Activated CD4-positive, alpha-beta T cell treated with anti-CD3 and anti-CD28 coated beads, Interleukin-2, amount 50 U/mL, for 4 hours (primary cell): ENCODE results near the gene MRPS23.

ENCODE experiments used
- DNase-seq, 2 experiments: peaks; one replicate each; pipeline ENCODE4 v3.0.0-alpha.2; 2020

MRPS23 gene

DNA sequence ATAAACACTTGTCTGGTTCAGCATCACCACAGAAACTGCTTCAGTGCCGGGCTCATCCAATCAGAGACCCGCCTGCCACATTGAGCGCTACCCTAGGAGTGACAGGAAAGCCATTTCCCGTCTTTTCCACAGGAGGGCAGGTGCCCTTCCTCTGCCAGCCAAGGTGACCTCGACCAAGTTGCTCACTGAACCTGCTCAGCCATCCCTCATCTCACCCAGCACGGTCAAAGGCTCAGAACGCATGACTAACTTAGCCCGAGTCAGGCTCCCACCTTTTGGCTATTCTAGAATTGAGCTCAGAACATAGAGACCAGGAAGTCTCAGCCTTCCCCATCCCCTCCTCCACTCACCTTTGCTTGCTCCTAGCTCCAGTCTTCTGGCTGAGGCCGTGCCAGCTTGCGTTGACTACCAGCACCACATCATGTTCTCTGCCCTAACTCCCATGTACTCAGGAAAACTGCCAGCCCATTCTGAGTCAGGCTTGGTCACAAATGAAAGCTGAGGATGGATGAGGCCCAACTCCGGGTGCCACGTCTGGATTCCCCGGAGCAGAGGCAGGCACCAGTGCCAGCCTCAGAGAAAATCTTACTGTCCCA is 15.6 kb downstream of the MRPS23 start:
- no peak for DNase-seq

DNA sequence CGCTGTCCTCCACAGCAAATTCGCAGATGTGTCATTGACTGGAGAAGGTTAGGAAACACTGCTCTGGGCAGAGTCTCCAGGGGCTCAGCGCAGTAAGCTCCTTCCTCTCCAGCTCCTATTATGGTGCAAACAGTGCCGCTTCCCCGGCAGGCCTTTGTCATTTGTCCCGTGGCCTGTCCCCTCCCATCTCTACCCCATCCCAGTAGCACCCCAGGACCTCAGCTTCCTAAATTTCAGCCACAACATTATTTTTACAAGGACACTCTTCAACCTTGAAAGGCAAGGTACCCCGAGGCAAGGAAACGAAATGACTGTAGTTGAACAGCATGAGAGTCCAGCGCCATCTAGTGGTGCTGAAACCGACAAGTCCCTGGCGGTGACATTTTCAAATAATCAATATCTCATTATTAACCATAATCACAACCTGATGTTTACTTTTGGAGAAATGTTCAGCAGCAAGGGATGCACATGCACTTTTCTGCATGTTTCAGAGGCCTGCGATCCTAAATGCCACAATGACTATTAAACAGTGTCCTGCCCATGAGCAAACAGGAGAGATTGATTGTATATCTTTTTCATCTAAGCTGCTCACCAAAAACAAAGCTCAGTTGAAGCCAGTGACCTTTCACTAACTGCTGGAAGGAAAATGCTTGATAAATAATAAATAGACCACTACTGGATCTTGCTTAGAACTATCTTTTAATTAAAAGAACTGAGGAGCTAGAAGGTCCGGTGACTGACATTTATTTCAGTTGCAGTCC is 16.5 kb downstream of the MRPS23 start:
- peak; percentile 63 to 65 for DNase-seq

DNA sequence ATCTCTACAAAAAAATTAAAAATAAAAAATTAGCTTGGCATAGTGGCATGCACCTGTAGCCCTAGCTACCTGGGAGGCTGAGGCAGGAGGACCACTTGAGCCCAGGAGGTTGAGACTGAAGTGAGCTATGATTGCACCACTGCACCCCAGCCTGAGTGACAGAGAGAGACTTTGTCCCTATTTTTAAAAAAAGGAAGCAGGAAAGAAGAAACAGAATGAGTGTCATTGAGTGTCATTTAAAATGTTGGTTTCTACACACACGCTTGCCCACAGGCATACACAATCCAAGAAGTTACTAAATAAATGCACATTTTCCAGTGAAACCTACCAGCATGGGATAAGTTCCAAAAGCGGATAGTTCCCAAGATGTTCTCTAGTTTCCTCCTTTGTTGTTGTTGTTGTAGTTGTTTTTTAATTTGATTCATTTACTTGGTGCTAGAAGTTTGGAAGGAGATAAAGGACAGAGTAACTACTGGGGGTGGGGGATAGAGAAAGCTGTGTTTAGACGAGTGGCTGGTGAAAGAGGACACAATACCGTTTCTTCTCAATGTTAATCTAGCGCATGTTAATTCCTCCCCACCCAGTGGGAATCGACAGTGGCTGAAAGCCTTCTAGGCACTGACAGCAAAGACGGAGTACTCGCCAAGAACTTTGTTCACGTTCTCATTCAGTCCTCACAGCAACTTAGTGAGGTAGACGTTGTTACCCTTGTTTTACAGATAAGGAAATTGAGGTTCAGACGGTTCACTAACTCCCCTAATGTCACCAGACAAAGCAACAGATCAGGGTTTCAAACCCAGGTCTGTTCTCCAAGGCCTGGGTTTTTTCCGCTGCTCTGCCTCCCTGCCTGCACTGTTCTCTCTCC is 17.3 kb downstream of the MRPS23 start:
- DNase-seq = no peak

DNA sequence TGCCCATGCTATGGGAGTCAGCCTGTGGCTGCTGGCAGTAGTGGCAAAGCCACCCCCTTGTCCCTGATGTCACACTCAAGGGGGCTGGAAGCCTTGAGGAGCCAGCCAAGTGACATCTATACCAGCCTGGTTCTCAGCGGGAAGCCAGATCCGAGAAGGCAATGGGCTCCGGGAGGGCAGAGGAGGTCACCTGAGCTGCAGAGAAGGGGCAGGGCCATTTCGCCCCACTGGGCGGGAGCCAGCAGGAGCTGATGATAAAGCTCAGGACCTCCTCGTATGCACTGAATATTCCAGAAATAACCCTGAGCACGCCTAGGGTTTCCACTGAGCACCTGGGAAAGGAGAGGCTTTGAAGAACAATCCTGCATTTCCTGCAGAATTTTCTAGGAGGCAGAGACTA is 19.0 kb downstream of the MRPS23 start:
- no peak for DNase-seq

DNA sequence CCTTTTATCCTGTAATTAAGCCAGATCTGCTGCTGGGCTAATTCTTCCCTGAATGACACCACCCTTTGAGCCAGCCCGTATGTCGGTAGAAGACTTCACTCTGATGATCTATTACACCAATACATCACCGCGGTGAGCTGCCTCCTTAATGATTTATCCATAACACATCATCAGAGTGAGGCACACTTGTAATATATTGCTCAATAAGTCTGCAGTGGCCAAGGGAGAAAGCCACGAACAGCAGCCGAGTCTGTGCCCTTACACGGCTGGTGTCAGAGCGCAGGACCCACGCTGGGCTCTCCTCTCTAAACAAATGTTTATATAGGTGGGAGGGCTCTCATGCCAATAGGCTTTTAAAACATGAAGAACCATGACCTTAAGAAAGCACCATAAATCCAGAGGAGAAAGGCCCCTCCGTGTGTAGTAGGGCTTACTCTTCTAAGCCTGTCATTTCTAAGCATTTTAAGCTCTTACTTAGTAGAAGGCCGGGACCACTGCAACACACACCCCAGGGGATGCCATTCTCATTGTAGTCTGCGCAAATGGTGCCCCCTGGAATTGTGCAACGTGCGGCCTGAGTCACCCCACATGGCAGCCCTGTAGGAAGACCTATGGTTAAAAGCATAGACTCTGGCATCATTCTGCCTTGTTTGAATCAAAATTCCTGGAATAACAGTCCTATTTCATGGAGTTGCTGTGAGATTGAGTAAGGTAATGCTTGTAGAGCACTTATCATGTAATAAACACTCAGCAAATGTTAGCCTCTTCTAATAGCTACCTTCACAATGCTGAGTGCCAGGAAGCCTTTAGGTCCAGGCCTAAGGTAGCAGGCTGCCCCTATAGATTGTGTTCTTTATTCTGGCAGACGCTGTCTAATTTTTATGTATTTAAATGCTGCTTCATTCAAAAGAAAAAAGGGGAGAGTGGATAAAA is 26.1 kb downstream of the MRPS23 start:
- no peak for DNase-seq

DNA sequence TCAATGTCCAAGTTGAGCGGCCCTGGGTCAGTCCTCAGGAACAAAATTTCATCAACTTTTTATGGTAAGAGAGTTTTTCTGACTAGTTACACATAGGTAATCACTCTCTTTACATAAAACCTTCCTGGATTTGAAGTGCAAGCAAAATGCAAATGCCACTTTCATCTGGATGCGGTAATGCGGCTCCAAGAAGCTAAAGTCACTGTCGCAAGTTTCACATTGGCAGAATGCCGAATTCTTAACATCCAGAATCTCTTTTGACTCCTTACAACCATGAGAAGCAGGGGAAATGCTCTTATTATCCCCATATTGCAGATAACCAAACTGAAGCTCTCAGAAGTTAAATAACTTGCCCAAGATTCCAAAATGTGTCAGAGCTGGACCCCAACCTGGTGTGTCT is 30.0 kb downstream of the MRPS23 start:
- no peak for DNase-seq

DNA sequence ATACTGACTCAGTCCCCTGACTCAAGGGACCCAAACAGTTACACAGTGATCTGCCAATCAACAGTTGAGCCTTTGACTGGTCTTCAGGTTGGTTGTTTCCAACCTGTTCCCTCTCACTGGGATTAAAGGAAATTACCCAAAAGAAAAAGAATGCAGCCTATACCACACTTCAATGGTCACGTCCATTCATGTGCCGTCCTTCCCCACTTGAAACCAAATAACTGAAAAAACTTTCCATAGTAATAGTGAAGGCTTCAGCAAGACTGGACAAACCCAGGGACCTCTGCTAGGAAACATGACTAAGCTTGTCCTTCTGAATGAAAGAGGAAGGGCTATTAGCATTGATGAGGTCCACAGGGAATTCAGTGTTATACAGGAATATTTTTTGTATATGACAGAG is 30.6 kb downstream of the MRPS23 start:
- no peak for DNase-seq

DNA sequence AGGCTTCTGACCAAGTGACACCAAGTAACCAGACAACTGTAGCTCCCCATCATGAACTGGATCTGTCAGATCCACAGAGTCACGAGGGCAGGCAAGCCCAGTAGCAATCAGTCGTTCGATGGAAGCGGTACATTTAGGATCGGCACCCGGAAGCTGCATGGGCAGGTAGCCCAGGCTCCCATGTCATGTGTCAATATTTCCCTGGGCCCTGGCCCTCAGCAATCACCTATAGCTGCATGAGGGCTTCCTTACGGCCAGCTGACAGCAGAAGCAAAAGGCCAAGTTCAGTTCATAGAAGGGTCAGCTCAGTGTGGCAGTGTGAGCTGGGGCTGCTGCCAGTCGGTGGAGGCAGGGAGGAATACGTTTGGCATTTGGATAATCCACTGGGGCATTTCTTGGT is 31.8 kb downstream of the MRPS23 start:
- no peak for DNase-seq

DNA sequence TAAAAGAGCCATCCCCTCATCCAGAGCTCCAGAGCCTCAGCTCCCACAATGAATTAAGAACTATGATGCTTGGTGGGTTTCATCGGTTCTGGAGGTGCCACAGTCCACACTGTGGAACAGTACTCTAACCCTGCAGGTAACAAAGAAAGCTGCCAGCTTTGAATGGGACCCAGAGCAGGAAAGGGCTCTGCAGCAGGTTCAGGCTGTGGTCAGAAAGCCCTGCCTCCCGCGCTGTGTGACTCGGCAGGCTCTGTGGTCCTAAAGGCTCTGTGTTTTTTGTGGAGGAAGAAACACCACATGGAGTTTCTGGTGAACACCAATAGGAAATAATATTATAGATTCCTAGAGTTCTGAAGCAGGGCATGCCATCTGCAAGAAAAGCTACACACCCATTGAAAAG is 32.5 kb downstream of the MRPS23 start:
- no peak for DNase-seq

DNA sequence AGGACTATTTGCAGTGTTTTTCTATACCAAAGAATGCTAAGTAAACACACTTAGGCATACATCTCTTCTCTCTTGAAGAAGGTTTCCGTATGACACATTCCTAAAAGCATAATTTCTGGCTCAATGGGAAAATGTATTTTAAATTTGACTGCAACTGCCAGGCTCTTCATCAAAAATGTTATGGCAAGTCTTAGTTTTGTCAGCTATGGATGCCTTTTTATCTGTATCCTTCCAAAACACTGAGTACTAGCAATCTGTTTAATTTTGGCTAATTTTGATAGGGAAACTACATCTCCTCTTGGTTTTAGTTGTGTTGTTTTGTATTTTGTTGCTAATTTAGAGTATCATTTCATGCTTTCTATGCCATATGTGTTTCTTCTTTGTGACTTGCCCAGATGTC is 35.4 kb downstream of the MRPS23 start:
- no peak for DNase-seq

DNA sequence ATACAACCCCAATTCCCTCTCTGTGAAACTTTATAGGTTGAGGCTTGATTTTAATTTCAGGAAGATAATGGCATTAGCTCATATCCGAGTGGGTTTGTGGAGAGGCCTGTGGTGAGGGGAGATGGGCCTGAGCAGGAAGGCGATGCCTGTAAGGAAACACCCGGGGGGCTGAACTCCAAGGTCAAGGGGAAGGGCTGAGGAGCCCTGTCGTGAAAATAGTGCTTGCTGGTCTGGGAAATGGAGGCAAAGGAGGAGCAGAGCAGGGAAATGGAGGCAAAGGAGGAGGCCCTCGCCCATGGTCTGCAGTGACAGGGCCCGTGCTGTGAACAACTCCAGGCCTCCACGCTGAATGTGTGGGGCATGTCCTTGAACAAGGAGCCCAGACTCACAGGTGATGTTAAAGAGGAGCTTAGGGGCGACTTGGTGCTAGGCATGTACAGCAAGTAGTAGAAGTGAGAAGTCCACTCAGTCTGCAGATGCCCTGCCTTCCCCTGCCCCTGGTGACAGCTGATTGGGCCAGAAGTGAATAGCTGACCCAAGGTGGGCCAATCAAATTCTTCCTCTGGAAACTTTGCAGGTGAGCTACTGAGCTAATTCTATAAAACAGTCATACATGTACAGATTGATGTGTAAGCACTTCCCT is 38.1 kb downstream of the MRPS23 start:
- no peak for DNase-seq

DNA sequence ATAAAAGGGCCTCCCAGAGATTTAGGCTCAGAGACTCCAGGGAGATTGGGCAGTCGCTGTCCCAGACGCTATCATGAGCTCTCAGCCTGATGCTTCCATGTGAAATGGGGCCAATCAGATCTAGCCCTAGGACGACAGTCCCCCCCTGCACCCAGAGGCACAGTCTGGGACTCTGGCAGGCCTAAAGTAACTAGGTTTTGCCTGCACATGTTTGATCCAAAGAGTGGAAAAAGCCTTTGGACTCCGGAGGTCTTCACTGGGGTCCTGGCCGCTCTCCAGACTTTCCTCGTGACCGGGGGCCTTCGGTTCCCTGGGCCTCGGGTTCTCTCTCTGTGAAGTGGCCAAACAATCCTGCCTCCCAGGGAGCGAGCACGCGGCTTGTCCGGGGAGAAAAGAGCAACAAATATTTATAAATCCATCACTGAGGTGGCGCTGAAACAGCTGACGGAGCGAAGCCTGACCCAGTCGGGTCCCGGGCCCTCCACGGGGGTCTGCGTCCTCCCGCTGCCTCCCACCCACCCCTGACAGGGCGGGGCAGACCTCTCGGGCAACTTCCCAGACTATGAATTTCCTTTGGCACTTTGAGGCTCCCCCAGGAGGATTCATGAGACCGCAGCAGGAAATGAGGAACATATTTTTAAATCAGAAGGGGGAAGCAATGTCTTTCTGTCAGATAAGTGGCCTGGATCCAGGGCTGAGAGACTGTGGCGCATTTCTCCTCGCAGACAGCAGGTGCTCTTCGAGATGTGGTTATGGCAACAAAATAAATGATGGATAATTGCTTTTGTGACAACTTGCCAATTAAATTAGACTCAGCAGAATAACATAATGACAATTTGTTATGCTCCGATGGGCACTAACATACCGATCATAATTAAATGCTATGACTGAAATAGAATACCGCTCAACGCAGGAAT is 38.9 kb downstream of the MRPS23 start:
- DNase-seq = no peak

DNA sequence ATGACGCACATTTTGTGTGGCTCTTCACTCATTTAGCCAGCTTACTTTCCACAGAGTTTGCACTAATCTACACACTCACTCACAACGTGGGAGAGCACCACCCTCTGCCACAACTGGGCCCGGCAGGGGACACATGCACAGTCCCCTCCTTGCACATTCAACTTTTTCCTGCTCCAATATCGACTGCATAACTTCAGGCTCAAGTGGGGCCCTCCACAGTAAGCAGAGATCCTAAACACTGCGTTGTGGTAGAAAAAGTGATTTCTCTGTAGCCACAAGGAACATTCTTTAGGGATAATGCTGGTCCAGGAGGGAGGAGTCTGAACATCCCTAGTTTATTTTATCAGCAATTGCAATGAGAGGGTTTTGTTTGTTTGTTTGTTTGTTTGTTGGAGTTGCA is 40.0 kb downstream of the MRPS23 start:
- no peak for DNase-seq

DNA sequence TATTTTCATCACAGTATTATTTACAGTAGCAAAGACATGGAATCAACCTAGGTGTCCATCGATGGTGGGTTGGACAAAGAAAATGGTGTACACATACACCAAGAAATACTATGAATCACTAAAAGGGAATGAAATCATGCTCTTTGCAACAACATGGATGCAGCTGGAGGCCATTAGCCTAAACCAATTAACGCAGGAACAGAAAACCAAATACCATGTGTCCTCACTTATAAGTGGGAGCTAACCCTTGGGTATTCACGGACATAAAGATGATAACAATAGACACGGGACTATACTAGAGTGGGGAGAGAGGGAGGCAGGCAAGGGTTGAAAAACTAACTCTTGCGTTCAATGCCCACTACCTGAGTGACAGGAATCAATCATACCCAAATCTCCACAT is 41.0 kb downstream of the MRPS23 start:
- DNase-seq = no peak

DNA sequence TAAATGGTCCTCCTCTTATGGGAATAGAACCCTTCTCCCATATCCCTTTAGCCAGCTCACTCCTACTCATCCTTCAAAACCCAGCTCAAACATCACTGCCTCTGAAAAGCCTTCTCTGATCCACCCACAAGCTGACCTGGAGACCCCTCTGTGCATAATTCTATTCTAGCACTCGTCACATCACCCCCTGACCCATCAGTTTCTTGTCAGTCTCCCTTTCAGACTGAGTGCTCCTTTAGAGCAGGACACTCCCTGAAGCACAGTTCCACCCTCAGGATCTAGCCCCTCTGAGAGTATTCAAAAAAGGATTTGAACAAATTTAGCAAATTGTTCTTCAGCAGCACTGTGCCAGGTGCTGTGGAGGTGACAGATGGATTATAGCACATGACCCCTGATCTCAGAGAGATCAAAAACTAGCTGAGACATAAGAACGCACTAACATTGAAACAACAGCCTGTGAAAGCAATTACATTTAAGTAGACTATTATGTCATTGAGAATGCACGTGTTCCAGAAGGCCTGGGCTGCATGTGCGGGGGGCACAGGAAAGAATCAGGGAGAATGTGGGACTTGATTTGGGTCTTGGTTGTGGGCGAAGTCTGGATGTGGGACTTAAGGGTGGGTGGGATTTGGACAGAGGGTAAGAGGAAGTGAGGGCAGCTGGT is 43.5 kb downstream of the MRPS23 start:
- DNase-seq = no peak

DNA sequence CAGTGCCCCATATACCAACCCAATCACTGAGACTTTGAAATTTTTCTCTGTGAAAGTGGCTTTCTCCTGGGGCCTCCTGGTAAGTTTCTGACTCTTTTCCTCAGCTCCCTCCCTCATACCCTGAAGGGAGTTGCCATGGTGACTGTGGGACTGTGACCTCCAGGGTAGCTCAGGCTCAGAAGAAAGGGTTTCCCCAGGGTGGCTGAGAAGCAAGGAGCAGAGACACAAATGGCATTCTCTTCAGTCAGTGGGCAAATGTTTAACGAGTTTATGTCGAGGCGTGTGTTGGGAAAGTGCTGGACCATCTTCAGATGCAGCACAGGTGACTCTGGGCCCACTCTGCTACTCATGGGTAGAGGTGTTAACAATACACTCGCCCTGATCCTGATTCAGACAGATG is 46.8 kb downstream of the MRPS23 start:
- DNase-seq = no peak

DNA sequence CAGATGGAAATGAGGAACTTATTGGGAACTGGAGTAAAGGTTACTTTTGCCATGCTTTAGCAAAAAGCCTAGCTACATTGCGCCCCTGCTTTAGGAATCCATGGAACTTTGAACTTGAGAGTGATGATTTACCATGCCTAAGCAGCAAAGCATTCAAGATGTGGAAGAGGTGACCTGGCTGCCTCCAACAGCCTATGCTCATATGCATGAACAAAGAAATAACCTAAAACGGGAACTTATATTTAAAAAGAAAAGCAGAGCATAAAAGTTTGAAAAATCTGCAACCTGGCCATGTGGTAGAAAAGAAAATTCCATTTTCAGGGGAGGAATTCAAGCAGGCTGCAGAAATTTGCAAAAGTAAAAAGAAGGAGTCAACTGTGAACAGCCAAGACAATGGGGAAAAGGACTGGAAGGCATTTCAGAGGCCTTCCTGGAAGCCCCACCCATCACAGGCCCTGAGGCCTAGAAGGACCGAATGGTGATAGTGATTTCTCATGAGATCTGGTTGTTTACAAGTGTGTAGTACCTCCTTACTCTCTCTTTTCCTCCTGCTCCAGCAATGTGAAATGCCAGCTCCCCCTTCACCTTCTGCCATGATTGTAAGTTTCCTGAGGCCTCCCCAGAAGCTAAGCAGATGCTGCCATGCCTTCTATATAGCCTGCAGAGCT is 48.7 kb downstream of the MRPS23 start:
- DNase-seq = no peak

DNA sequence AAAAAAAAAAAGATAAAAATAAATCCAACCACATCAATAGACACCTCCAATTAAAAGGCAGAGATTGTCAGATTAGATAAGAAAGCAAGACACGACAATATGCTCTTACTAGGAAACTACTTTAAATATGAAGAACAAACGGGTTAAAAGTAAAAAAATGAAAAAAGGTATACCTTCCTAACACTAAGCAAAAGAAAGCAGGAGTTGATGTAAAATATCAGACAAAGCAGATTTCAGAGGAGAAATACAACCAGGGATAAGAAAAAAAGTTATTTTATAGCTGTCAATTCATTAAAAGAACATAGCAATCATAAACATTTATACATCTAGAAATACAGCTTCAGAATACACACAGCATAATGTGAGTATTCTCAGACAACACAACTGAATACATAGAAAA is 55.0 kb downstream of the MRPS23 start:
- DNase-seq = no peak

DNA sequence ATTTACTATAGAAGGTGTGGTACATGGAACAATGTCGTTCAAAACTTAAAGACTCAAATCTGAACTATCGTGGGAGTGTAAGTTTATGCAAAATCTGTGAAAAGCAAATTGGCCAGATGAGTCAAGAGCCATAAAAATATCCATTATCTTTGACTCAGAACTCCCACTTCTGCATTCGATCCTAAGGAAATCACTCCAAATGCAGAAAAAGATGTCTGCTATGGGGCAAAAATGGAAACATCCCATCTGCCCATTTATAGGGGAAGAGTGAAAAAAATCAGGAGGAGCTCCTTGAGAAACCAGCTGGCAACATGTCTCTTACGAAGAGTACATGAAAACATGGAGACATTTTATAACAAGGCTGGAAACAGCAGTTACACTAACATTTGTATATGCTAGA is 61.1 kb downstream of the MRPS23 start:
- DNase-seq = no peak

DNA sequence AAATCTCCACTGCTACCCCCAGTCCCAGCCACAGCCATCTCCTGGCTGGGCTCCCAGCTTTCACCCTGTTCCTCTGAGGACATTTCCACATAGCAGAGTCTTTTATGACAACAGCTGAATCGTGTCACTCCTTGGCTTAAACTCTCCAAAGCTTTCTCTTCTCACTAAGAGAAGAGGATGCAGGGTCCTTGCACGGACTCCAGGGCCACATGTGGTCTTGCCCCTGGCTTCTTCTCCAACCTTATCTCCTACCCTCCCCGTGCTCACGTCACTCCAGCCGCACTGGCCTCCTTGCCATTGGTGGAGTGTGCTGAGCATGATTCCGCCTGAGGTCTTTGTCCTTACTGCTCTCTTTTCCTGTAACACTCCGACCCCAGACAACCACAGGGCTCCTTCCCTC is 64.8 kb downstream of the MRPS23 start:
- DNase-seq = no peak
